GM12801 (cell line): ENCODE data around the gene PCCA.

Source experiments
- TF ChIP-seq, protein P1 (sequence below): IDR thresholded peaks from one replicate; pipeline ENCODE4 v1.5.1; 2011; ENCODE audit warnings: control low read depth; ENCODE audit not compliant: insufficient read length; ENCODE audit errors: extremely low read depth

PCCA gene

DNA sequence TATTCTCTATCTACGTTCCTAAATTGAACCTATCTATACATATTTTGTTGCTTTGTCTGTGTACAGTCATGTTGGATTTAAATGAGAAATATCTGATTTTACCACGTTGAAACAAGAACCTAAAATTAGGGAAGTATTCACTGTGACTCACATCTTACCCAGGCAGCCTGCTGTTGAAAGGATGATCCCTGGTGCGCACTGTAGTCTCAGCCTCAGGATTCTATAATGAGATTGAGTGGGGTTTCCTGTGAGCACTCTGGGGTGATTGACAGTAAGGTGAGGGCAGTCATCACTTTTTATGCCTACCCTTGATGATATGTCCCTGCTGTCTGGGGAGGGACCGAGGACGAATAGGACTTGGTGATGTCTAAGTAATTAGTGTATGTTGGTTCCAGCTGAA is 35.4 kb downstream of the PCCA start:
- TF ChIP-seq, protein P1, sequence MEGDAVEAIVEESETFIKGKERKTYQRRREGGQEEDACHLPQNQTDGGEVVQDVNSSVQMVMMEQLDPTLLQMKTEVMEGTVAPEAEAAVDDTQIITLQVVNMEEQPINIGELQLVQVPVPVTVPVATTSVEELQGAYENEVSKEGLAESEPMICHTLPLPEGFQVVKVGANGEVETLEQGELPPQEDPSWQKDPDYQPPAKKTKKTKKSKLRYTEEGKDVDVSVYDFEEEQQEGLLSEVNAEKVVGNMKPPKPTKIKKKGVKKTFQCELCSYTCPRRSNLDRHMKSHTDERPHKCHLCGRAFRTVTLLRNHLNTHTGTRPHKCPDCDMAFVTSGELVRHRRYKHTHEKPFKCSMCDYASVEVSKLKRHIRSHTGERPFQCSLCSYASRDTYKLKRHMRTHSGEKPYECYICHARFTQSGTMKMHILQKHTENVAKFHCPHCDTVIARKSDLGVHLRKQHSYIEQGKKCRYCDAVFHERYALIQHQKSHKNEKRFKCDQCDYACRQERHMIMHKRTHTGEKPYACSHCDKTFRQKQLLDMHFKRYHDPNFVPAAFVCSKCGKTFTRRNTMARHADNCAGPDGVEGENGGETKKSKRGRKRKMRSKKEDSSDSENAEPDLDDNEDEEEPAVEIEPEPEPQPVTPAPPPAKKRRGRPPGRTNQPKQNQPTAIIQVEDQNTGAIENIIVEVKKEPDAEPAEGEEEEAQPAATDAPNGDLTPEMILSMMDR, result no peak

DNA sequence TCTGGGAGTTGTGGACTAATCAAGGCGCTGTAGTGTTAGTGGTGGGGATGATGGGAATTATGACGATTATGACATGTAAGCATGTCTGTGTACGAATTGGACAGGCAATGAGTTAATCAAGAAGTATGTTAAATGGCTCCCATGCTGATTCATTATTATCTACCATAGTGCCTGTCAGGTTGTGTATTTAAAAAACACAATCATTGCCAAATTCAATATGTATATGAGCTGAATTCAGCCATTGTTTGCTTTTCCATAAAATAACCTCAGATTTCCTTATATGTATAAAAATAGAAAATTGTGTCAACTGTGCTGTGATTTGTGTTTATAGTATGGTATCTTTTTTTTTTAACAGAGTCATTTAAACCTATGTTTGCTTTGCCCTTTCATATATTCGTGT is 37.1 kb downstream of the PCCA start:
- TF ChIP-seq, protein P1, result no peak

DNA sequence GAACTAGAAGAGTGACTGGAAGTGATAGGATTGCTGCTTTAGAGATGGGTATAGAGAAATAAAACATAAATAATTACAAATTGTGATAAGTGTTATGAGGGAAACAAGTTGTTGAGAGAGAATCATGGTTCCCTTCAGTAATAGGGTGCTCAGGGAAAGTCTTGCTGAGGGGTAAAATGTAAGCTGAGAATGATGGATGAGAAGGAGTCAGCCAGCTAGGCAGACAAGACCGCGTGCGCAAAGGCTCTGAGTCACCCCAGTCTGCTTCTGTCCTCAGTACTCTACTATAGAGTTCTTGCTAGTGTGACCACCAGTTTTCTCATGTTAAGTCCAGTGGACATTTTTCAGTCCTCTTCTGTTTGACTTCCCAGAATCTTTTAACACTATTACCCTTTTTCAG is 39.5 kb downstream of the PCCA start:
- TF ChIP-seq, protein P1, result no peak

DNA sequence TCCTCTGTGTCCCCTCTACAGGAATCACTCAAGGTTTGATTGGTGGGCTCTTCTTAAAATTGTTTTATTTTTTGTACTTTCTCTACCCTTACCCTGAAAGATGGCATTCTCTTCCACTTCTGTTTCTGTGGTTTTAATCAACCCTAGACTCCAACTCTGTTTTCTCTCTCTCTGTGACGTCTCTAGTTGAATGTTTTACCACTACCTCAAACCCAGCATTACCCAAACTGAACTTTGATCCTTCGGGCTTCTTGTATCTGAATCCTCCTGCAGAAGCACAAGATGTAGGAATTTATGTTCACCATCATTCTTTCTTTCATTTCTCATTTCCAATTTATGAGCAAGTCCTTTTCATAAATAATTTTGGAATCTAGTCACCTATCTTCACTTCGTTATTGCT is 39.9 kb downstream of the PCCA start:
- TF ChIP-seq, protein P1, result no peak

DNA sequence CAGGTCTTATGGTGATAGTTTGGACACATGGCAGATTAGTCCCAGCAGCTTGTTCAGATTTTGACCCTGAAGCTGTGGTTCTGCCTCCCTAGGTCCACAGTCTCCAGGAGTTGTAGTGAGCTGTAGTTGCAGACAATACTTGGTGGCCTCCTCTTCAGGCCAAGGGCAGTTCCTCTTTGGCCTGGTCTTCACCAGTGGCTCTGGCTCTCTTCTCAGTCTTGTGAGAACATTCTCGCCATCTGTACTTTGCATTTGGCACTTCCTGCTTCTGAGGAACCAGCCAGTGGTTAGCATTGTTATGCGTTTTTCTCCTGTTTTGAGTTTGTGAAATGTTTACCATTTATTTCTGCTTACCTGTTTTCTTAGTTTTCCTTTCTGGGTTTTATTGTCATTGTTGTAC is 40.7 kb downstream of the PCCA start:
- TF ChIP-seq, protein P1, result no peak

DNA sequence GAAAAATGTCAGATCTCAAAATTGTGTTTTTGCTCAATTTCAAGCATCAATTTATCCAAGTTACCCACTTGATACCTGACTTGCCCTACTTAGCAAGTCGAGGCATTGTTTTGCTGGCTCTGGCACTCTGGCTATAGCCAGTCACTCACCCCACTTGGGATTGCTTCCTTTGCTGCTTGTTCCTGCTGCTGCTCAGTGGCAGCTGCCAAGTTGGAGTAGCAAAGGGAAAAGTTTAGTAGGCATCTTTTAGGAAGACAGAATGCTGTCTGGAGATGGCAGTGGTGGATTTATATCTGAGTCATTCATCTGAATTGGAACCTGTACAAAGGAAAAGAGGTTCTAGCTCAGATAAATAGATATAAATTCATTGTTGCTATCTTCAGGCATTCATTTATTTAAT is 41.2 kb downstream of the PCCA start:
- TF ChIP-seq, protein P1, result no peak

DNA sequence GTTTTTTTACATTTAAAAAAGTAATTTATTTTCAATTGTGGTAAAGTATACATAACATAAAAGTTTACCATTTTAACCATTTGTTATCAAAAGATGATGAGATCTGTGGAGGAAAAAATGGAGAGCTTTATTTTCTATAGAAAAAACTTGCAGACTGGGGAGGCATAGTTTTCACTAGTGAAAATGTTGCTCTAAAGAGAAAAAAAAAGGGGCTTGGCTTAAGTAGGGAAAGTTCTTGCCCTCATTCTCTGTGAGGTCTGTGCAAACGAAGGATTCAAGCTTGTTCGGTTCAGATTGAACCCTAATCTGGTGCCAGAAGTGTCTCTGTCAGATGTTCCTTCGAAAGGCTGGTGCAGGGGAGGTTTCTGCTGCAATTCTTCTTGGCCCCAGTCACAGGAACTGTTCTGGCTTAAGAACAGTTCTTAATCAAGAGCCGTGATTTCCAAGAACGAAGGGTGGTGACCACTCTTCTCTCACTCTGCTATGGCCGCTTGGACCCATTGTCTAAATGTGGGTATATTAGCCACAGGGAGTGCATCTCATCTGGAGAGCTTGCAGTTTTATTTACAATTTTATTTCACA is 42.1 kb downstream of the PCCA start:
- TF ChIP-seq, protein P1, result no peak
